Colonic mucosa (tissue), 4 donors: ENCODE results near the gene GNA15. TPM values are rescaled to one million over a fixed set of nuclear protein-coding genes. Genes with fewer than 3 reads are reported as not detected.
"Not testable (repeated sequence)": the region's sequence is repeated elsewhere in the genome, so short reads cannot be mapped to it uniquely, and the experiment has no call there.

Experiments used
- DNase-seq: peaks from one replicate; pipeline ENCODE4 v3.0.0-alpha.2; 2020
- H3K27ac ChIP-seq: fragments of 200-600 bp; one replicate; pipeline ENCODE4 v1.8.0; 2021
- H3K27me3 ChIP-seq: fragments of 200-600 bp; one replicate; pipeline ENCODE4 v1.8.0; 2021
- H3K36me3 ChIP-seq: fragments of 200-600 bp; one replicate; pipeline ENCODE4 v1.8.0; 2021
- H3K4me1 ChIP-seq: fragments of 200-600 bp; one replicate; pipeline ENCODE4 v1.8.0; 2021; ENCODE audit warnings: mild to moderate bottlenecking
- H3K4me3 ChIP-seq: fragments of 200-600 bp; one replicate; pipeline ENCODE4 v1.8.0; 2021
- H3K9ac ChIP-seq, 2 donors: one replicate each; pipeline ENCODE4 v1.7.0; 2013; ENCODE audit warnings: control low read depth in 2 of 2, low read depth in 2 of 2, low read length in 2 of 2
- H3K9me3 ChIP-seq: fragments of 200-600 bp; one replicate; pipeline ENCODE4 v1.8.0; 2021
- intact Hi-C: fragments of 100-400 bp; cut with DNase I; formaldehyde crosslinking; loops from one replicate; pipeline ENCODE4 v1.14.1; 2022
- total RNA-seq, 2 donors: library from RNA; stranded (reverse); fragmentation: NEBNext Ultra II Directional in 1 of 2; extraction: Animal tissue kit (Norgen Biotek cat#: 25700) in 1 of 2; gene quantifications; one replicate each; pipeline ENCODE4 v1.2.1, GENCODE V29; 2021
- TF ChIP-seq, protein P1 (sequence below): fragments of 200-600 bp; IDR thresholded peaks from one replicate; pipeline ENCODE4 v1.8.0; 2022; ENCODE audit warnings: antibody characterized with exemption, mild to moderate bottlenecking
- donor health status: healthy.
- donor health status: DM: no; HTN: no; CAD: no.
- donor health status: DM: no; HTN: no; CAD: no.

The GNA15 gene
- total RNA-seq, 2 donors from 2014 or later = 1.6 to 6.6 TPM

DNA sequence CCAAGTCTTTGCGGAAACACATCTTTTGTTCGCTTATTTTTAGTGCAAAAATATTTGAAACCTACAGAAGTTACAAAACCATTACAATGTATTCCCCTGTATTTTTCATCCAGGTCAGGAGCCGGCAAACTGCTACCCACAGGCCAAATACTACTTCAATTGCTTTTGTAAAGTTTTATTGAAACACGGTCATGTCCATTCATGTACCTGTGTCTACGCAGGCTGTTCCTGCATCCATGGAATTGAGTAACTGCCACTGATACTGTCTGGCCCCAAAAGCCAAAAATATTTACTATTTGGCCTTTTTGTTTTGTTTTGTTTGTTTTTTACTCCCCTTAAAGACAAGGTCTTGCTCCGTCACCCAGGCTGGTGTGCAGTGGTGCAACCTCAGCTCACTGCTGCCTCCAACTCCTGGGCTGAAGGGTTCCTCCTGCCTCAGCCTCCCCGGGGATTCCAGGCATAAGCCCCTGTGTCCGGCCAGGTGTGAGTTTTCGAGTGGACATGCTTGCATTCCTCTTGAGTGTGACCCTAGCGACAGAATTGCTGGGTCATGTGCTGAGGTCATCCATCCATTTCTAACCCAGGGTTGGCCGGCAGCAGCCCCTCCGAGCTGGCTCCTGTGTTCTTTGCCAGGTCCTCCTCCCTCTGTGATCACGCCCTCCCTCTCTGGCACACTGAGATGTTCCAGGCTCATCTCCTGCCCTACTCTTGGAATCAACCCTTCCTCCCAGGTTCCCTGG is 31.9 kb downstream of the GNA15 start:
- DNase-seq = no peak
- no peaks in the 10 kb centered on the region for H3K9me3 ChIP-seq
- intact Hi-C loops = no loop called here
- TF ChIP-seq, protein P1, sequence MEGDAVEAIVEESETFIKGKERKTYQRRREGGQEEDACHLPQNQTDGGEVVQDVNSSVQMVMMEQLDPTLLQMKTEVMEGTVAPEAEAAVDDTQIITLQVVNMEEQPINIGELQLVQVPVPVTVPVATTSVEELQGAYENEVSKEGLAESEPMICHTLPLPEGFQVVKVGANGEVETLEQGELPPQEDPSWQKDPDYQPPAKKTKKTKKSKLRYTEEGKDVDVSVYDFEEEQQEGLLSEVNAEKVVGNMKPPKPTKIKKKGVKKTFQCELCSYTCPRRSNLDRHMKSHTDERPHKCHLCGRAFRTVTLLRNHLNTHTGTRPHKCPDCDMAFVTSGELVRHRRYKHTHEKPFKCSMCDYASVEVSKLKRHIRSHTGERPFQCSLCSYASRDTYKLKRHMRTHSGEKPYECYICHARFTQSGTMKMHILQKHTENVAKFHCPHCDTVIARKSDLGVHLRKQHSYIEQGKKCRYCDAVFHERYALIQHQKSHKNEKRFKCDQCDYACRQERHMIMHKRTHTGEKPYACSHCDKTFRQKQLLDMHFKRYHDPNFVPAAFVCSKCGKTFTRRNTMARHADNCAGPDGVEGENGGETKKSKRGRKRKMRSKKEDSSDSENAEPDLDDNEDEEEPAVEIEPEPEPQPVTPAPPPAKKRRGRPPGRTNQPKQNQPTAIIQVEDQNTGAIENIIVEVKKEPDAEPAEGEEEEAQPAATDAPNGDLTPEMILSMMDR = no peak
- H3K4me1 ChIP-seq = no peaks in the 10 kb centered on the region
- H3K36me3 ChIP-seq = no peaks in the 10 kb centered on the region
- H3K27ac ChIP-seq = no peak overlapping the region
- no peaks in the 10 kb centered on the region for H3K27me3 ChIP-seq
- H3K4me3 ChIP-seq = no peak overlapping the region
- H3K9ac ChIP-seq = no peak overlapping the region

DNA sequence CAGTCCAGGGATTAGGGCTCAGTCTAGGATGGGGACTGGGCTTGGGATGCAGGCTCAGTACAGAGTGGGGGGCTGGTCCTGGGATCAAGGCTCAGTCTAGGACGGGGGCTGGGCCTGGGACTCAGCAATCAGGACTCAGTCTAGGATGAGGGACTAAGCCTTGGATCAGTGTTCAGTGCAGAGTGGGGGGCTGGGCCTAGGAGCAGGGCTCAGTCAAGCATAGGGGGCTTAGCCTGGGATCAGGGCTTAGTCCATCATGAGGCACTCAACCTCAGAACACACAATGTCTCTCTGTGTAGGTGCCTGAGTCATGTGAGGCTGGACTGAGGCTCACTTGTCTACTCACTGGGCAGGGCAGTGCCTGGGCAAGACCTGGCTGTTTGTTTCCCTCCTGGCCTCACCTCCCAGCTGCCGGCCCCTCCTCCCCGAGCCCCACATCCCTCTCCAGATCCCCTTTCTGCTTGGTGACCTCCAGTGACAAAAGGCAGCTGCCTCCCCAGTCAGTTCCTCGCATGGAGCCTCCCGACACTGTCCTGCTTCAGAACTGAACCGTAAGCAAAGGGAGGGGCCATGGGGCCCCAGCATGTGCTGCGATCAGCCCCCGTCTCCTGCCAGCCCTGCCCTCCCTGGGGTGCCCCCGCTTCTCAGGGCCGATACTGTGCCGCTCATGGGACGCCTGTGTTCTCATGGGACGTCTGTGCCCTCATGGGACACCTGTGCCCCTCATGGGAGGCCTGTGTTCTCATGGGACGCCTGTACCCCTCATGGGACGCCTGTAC is 36.2 kb downstream of the GNA15 start:
- no peak overlapping the region for H3K27ac ChIP-seq
- H3K9me3 ChIP-seq = no peaks in the 10 kb centered on the region
- no peak overlapping the region for H3K4me3 ChIP-seq
- no peaks in the 10 kb centered on the region for H3K27me3 ChIP-seq
- no peak overlapping the region for H3K9ac ChIP-seq
- TF ChIP-seq, protein P1 = no peak
- intact Hi-C loops = no loop called here
- H3K36me3 ChIP-seq = no peaks in the 10 kb centered on the region
- DNase-seq = no peak
- H3K4me1 ChIP-seq = no peaks in the 10 kb centered on the region

DNA sequence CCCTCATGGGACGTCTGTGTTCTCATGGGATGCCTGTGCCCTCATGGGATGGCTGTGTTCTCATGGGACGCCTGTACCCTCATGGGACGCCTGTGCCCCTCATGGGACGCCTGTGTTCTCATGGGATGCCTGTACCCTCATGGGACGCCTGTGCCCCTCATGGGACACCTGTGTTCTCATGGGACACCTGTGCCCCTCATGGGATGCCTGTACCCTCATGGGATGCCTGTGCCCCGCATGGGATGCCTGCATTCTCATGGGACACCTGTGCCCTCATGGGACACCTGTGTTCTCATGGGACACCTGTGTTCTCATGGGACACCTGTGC is 36.8 kb downstream of the GNA15 start:
- H3K36me3 ChIP-seq, H3K4me1 ChIP-seq, H3K27me3 ChIP-seq, DNase-seq, H3K4me3 ChIP-seq, H3K9me3 ChIP-seq, intact Hi-C loops, H3K27ac ChIP-seq, H3K9ac ChIP-seq: not testable (repeated sequence)

DNA sequence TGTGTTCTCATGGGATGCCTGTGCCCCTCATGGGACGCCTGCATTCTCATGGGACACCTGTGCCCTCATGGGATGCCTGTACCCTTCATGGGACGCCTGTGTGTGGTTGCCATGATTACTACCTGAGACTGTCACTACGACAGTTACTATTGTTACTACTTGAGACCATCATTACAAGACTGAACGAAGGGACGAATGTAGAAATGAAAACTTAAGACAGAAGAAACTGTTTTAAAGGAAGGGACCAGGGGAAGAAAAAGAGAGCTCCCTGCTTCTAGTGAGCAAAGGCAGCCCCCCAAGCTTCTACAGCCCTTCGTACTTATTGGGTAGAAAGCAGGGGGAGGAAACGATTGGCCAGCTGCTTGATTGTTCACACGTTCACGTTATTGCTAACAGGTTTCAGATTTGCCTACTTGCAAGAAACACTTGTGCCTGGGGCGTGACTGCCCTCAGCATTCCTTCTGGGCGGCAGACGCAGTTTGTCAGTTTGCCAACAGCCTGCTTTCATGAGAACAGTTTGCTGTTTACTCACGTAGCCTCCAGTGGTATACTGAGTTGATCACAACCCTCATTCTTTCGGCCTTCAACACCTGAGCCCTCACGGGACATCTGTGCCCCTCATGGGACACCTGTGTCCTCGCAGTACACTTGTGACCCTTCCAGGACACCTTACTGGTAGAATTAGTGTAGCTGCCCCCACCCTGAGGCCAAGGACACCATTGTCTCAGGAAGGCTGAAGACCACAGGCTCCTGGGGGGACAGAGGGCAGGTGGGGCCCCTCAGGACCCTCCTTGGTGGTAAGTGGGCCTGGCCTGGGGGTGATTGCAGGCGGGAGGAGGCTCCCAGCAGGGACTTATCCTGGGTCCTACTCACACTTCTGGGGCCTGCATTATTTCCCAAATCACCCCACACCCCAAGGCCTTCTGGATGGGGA is 40.2 kb downstream of the GNA15 start:
- Histone ChIP-seq H3K27ac (peak overlapping the region; percentile 57), H3K27me3 (no peaks in the 10 kb centered on the region), H3K4me1 (peaks cover 3% of the 10 kb centered on the region), H3K9me3 (no peaks in the 10 kb centered on the region), H3K4me3 (no peak overlapping the region), H3K9ac (peak overlapping the region in 1 of 2 donors; percentile 73), H3K36me3 (no peaks in the 10 kb centered on the region)
- TF ChIP-seq, protein P1 = no peak
- peak; percentile 89 for DNase-seq
- intact Hi-C loops = no loop called here

DNA sequence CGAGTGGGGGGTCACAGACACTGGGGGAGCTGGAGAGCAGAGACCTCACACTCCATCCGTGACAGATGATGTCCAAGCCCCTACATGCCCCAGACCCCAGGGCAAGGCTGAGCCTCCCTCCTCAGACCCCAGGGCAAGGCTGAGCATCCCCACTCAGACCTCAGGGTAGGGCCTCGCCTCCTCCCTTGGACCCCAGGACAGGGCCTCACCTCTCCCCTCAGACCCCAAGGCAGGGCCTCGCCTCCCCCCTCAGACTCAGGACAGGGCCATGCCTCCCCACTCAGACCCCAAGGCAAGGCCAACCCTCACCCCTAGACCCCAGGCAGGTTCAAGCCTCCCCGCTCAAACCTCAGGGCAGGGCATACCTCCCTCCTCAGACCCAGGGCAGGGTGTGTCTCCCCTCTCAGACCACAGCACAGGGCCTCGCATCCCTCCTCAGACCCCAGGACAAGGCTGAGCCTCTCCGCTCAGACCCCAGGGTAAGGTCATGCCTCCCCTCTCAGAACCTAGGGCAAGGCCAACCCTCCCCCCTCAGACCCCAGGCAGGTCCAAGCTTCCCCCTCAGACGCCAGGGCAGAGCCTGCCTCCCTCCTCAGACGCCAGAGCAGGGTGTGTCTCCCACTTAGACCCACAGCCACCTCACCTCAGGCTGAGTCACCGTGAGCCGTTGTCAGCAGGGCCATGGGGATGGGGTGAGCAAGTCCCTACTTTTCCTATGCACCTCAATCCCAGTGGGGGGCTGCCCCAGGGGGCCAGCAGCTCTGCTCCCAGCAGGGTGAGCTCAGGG is 41.1 kb downstream of the GNA15 start:
- H3K4me3 ChIP-seq = no peak overlapping the region
- peak overlapping the region in 1 of 2 donors; percentile 73 for H3K9ac ChIP-seq
- peak overlapping the region; percentile 57 for H3K27ac ChIP-seq
- H3K27me3 ChIP-seq = no peaks in the 10 kb centered on the region
- H3K36me3 ChIP-seq = no peaks in the 10 kb centered on the region
- TF ChIP-seq, protein P1 = no peak
- intact Hi-C loops = no loop called here
- DNase-seq = peak; percentile 67
- H3K9me3 ChIP-seq = no peaks in the 10 kb centered on the region
- peaks cover 3% of the 10 kb centered on the region for H3K4me1 ChIP-seq
